ENCODE data around the gene ZNF569. TPM values are rescaled to one million over a fixed set of nuclear protein-coding genes. Genes with fewer than 3 reads are reported as not detected.

The ZNF569 gene
- total RNA-seq, 1 experiment from 2014 or later = 15.5 TPM

GRCh38 chr19:37370880-37371661 is 96.2 kb downstream of the ZNF569 start, which contains the start of gene ZNF527 (continued):
- peak; percentile 97 for TF ChIP-seq ZNF121 (CRISPR knock-in tag; IDR thresholded peaks at IDR 0.05)
- no peak for TF ChIP-seq ZBTB21 (CRISPR knock-in tag; IDR thresholded peaks at IDR 0.05; ENCODE audit: borderline replicate concordance)
- TF ChIP-seq NR3C1 (CRISPR knock-in tag; conservative IDR thresholded peaks at IDR 0.05; ENCODE audit: low read depth) = no peak
- no peak for TF ChIP-seq RELA (CRISPR knock-in tag; IDR thresholded peaks at IDR 0.05; ENCODE audit: borderline replicate concordance)
- TF ChIP-seq SOX15 (CRISPR knock-in tag; IDR thresholded peaks at IDR 0.05) = no peak
- TF ChIP-seq ZNF425 (CRISPR knock-in tag; conservative IDR thresholded peaks at IDR 0.05) = no peak
- TF ChIP-seq SP1 (CRISPR knock-in tag; conservative IDR thresholded peaks at IDR 0.05) = peak; percentile 74
- TF ChIP-seq CREM (CRISPR knock-in tag; IDR thresholded peaks at IDR 0.05) = peak; percentile 91
- TF ChIP-seq TEAD4 (CRISPR knock-in tag; IDR thresholded peaks at IDR 0.05) = no peak
- no peak for TF ChIP-seq ZNF512 (CRISPR knock-in tag; IDR thresholded peaks at IDR 0.05; ENCODE audit: borderline replicate concordance)
- peak; percentile 66; the same call in 1 of the 2 replicates for TF ChIP-seq USF1 (CRISPR knock-in tag; IDR thresholded peaks at IDR 0.05)
- TF ChIP-seq MAX (CRISPR knock-in tag; IDR thresholded peaks at IDR 0.05) = peak; percentile 86
- TF ChIP-seq FOXP4 (CRISPR knock-in tag; IDR thresholded peaks at IDR 0.05) = peak; percentile 56; the same call in 1 of the 2 replicates
- TF ChIP-seq MYBL2 (CRISPR knock-in tag; IDR thresholded peaks at IDR 0.05) = no peak
- no peak for TF ChIP-seq KAT7 (CRISPR knock-in tag; IDR thresholded peaks at IDR 0.05; ENCODE audit: borderline replicate concordance)
- TF ChIP-seq ZNF138 (CRISPR knock-in tag; conservative IDR thresholded peaks at IDR 0.05) = no peak
- TF ChIP-seq ZNF671 (CRISPR knock-in tag; IDR thresholded peaks at IDR 0.05) = no peak
- no peak for TF ChIP-seq ATF3 (CRISPR knock-in tag; conservative IDR thresholded peaks at IDR 0.05)
- TF ChIP-seq HMGXB4 (CRISPR knock-in tag; IDR thresholded peaks at IDR 0.05) = no peak
- no peak for TF ChIP-seq OVOL2 (CRISPR knock-in tag; IDR thresholded peaks at IDR 0.05; ENCODE audit: borderline replicate concordance)
- TF ChIP-seq ETV6 (CRISPR knock-in tag; IDR thresholded peaks at IDR 0.05) = no peak; the same call in 1 of the 2 replicates
- TF ChIP-seq ZNF263 (CRISPR knock-in tag; IDR thresholded peaks at IDR 0.05; ENCODE audit: low read depth) = no peak
- no peak for TF ChIP-seq E2F1 (CRISPR knock-in tag; IDR thresholded peaks at IDR 0.05)
- no peak for TF ChIP-seq NFE2L1 (CRISPR knock-in tag; IDR thresholded peaks at IDR 0.05)
- TF ChIP-seq TEAD1 (CRISPR knock-in tag; IDR thresholded peaks at IDR 0.05) = no peak; the same call in 1 of the 2 replicates
- TF ChIP-seq ZNF396 (CRISPR knock-in tag; IDR thresholded peaks at IDR 0.05; ENCODE audit: borderline replicate concordance) = no peak
- no peak for TF ChIP-seq ATF1 (CRISPR knock-in tag; IDR thresholded peaks at IDR 0.05)
- no peak for TF ChIP-seq PREB (CRISPR knock-in tag; IDR thresholded peaks at IDR 0.05; ENCODE audit: borderline replicate concordance)
- TF ChIP-seq RORB (CRISPR knock-in tag; IDR thresholded peaks at IDR 0.05) = no peak
